Activated T-cell treated with anti-CD3 and anti-CD28 coated beads, Interleukin-2, amount 50 U/mL, for 48 hours (primary cell): ENCODE data around the gene CCL28.
"Not testable (repeated sequence)": the region's sequence is repeated elsewhere in the genome, so short reads cannot be mapped to it uniquely, and the experiment has no call there.

Source experiments
- DNase-seq, 2 experiments: peaks; one replicate each; pipeline ENCODE4 v3.0.0-alpha.2; 2020

The CCL28 gene, protein sequence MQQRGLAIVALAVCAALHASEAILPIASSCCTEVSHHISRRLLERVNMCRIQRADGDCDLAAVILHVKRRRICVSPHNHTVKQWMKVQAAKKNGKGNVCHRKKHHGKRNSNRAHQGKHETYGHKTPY

DNA sequence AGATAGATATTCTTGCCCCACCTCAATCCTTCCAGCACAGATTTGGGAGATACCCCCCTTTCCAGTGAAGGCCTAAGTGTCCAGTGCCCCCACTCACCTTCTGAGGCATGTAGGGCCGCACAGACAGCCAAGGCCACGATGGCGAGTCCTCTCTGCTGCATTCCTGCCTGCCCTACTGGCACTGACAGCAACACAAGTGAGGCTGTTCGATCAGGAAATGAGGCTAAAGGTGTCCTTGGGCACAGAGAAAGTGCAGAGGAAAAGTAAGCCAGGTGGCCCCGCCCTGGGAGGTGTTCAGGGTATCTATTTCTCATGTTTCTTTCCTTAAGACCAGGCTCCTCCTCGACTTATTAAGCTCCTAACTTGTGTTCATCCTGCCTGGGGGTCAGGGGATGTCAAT lies at the start of gene CCL28:
Gene CCL28, minus strand, starts transcription at position 236 of the 400 bp plus-strand sequence. Its CDS starts 75 bp downstream, at position 161.
- DNase-seq: no peak

DNA sequence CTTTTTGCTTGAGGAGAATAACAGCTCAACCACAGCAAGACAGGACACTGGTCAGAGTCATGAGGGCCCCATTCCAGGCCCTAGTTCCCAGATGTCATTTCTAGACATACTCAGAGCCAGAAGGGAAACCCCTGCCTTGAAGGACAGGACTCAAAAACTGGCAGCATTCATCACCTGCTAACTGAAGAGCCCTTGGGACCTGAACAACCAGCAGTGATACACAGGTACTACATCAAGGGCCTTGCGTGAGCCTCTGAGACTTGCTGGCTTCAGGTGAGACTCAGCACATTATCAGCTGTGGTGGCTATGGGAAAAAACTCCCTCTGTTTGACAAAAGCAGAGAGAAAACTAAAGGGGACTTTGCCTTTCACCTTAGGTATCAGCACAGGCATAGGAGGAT lies 48.9 kb upstream of the CCL28 start:
- no peak for DNase-seq

DNA sequence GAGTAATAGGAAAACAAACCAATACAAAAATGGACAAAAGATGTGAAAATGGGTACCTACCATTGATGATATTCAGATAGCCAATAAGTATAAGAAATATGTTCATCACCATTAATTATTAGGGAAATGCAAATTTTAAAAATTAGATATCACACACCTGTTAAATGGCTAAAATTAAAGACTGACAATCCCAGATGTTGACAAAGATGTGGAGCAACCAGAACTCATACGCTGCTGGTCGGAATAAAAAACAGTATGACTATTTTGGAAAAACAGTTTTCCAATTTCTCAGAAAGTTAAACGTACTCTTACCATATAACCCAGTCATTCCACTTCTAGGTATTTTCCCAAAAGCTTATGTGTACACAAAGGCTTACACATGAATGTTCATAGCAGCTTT lies 44.4 kb upstream of the CCL28 start:
- DNase-seq: no peak

DNA sequence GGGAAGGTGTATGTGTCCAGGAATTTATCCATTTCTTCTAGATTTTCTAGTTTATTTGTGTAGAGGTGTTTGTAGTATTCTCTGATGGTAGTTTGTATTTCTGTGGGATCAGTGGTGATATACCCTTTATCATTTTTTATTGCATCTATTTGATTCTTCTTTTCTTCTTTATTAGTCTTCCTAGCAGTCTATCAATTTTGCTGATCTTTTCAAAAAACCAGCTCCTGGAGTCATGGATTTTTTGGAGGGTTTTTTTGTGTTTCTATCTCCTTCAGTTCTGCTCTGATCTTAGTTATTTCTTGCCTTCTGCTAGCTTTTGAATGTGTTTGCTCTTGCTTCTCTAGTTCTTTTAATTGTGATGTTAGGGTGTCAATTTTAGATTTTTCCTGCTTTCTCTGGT lies 29.4 kb upstream of the CCL28 start:
- not testable (repeated sequence) for DNase-seq

DNA sequence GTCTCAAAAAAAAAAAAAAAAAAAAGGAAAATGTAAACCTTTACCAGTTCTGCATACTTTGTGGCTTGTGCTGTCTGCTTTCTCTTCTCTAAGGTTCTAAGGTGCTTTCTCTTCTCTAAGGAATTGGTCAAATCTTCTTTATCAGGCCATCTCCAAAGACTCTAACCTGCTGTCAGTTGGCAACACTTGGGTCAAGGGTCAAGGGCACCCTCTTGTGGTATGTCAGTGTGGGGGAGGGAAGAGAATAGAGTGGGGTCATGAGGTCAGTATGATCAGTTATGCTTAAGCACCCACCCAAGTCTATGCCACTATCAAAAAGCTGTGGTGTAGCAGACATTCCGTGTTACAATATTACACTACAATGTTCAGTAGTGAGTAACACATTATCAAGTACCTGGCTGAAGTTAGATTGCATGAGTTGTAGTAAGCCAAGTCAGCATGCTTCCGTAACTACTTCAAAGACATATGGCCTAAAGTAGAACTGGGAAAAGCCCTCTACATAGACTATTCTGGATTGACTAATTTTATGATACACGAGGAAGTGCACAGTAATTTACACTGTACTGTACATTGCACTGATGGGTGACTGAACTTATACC lies 25.0 kb upstream of the CCL28 start:
- no peak for DNase-seq

DNA sequence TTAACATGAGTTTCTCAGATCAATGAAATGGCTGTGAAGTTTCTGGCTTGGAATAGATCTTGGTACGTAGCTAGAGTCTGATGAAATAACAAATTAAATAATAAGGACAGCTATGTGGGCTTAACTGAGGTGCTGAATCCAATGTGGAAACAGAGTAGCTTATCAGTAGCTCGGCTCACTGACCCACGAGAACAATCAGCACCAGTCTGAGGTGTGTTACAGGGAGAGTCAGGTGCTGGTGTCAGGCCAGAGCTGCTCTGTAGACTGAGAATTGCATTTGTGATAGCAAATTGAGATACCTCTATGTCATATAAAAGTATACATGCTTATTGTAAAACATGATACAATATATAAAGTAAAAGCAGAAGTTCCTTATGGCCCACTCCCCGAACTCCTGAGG lies 21.2 kb upstream of the CCL28 start:
- no peak for DNase-seq

DNA sequence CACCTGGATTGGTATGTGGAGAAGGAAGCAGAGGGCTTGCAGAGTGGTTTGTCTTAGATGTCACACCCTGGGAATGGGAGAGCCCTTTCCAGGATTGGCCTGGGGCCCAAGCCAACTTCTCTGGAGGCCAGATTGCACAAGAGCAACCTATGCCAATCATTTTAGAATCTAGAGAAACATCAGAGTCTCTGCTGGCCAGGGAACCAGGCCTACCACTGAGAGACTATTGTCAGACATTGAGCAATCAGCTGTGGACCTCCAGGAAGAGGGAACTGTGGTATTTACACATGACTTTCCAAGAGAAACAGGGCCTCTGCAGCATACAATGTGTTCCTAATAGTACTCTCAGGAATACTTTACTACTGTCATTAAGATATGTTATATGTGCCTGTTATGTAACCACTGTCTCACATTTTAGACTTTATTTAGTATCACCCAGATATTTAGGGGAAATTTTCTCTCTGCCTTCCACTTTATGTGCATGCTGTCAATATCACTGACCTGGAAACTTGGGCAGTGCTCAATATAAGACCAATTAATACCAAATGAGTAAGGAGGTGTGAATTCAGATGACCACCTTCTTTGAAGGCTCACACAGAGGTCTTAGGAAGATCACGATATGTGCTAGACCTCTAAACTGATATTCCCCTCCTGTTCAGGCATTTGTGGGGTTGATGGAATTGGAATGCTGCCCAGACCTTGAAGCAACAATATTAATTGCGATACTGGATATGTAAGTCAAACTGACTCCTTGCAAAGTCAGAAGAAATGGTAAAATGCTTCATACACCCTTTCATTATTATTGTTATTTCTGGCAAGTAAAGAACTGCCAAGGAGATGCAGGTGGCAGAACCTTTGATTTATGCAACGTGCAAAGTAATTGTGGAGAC lies 20.5 kb upstream of the CCL28 start:
- no peak for DNase-seq

DNA sequence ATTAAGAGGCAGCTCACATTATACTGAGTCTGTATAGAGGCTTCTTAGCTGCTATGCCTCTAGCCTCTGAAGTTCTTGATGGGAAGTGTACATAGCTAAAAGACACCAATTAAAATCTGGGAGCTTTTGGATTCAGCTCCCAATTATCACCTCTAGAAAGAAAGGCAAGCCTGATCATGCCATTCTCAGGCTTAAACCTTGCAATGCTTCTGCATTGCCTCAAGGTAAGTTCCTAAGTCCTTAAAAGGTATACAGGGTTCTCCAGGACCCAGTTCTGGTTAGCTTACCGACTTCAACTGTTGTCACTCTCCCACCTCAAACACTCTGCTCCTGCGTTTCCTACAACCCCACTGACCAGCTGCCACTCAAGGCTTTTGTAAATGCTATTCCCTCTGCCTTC lies 17.5 kb upstream of the CCL28 start:
- no peak for DNase-seq

DNA sequence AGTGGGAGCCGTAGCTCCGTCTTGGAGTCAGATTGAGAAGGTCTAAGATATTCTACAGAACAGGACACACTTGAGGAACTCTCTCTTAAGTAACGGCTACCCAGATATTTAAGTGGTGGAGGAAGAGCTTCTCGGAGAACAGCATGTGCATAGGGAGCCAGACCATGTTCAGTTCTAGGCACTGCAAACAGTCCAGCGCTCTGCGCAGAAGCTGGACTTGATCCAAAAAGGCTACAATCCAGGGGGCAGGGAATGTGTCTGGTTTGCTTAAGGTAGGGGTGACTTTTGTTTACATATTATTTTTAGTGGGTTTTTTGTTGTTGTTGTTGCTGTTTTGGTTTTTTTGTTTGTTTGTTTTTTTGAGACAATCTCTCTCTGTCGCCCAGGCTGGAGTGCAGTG lies 16.8 kb upstream of the CCL28 start:
- no peak for DNase-seq

DNA sequence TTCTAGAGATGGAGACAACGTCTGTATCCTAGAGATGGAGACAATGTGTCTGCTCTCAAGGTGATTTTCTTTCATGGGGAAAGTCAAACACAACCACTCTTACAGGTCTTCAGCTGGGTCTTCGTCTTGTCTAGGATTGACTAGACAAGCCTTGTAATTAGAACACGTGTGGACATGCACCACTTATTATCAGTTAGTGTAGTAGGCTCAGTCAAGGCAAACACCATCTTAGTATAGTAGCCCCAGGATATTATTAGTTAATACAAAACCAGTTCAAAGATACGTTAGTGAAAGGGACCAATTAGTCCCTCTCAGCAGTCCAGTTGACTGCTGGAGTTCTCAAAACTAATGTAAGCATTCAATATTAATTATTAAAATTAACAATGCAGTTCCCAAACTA lies 15.1 kb upstream of the CCL28 start:
- DNase-seq: no peak

DNA sequence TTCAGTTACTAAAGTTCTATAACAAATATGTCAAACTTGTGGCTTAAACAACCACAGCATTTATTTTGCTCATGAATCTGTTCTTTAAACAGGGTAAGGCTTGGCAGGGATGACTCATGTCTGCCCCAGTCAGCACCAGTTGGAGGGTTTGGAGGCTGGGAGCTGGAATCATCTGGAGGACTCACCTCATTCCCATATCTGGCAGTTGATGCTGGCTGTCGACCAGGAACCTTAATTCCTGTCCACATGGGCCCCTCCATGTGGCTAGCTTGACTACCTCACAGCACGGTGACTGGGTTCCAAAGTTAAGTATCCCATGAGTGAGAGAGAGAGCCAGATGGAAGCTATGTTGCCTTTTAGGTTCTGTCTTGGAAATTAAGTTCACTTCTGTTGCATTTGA lies 13.8 kb upstream of the CCL28 start:
- no peak for DNase-seq

DNA sequence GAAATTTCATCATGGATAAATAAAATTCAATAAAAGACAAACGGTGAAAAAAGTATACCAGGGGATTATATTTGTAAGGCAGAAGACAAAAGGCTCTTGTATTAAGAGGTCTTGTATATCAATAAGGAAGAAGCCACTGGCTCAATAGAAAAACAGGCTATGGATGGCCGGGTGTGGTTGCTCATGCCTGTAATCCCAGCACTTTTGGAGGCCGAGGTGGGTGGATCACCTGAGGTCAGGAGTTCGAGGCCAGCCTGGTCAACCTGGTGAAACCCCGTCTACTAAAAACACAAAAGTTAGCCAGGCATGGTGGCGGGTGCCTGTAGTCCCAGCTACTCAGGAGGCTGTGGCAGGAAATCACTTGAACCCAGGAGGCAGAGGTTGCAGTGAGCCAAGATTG lies 10.9 kb upstream of the CCL28 start:
- DNase-seq: not testable (repeated sequence)

DNA sequence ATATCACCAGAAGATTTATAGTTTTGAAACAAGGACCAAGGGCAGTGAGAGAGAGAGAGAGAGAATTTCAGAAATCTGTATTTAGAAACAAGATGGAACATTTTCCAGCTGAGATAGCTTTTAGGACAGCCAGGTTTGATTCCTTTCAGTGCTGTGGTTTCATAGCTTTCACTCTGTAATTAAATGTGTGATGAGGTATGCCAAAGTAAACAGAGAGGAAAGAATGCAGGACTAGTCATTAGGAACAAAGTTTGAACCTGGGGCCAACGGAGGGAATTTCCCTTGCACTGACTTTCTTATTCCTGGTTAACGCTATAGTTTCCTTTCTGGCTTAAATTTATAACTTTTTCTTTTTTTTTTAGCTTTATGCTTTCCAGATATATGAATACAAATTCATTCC lies 10.0 kb upstream of the CCL28 start:
- no peak for DNase-seq

DNA sequence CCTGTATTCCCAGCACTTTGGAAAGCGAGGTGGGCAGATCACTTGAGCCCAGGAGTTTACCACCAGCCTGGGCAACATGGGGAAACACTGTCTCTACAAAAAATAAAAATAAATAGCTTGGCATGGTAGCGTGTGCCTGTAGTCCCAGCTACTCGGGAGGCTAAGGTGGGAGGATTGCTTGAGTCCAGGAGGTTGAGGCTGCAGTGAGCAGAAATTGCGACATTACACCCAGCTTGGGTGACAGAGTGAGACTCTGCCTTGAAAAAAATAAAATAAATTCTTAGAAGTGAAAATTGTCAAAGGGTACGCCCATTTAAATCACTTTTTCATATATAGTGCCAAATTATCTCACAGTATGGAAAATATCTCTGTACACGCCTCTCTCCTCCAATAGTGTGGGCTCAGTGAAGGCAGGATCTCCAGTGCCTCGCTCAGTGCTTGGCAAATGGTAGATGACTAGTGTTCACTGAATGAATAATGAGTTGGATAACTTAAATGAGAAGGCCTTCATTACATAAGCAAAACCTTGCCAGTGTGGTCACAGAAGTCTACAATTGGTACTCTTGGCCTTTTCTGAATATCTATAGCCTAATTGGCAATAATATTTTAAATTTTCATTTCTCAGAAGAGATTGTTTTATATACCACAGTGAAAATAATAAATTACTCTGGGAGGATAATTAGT lies 9.4 kb upstream of the CCL28 start:
- DNase-seq: no peak

DNA sequence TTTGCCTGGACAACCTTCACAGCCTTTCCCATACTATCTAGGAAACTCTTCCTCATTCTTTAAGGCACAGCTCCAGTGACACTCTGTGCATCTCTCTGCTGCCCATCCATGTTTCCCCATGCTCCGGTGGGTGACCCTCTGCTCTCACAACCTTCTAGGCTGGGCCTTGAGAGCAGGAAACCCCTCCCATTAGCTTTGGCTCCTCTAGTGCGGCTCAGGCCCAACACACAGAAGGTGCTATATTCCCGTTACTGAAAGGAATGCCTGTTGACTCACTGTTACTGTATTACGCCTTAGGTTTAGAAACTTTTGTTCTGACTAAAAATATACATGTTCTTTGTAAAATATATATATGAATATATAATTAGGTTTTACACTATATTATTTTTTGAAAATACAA lies 8.1 kb upstream of the CCL28 start:
- no peak for DNase-seq

DNA sequence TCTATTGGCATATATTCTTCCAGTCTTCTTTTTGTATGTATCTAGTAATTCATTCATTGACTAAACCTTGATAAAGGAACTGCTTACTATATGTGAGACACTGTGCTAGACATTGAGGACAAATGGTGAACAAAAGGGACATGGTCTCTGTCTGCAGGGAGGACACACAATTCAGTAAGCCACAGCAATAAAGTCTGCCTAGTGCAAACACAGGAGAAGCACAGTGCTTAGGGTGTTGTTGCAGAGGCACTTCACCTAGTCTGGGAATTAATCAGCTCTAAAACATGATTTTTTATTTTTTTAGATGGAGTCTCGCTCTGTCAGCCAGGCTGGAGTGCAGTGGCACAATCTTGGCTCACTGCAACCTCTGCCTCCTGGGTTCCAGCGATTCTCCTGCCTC lies 6.4 kb upstream of the CCL28 start:
- DNase-seq: no peak

DNA sequence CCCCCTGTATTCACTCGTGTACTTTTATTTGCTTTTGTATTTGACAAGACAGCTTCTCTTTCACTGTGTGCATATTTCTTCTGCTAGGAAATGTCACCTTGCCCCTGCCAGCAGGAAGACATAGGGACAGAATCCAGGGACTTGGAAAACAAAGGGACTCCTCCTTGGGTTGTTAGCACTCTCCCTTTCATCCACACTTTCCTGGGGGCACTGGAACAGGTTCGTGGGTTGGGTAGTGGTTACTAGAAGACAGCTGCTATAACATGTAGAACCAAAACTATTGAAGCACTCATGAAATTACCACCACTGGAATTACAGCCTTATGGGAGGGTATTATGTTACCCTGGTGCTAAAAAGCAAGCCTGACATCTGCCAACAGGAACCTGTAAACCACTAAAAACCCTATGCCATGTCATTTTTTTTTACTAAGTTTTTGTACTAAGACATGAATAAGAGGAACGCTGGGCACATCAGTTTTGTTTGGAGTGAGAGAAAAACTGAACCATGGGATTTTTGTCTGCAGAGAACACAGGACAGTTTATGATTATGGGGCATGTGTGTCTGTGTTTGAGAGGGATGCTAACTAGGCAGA lies 4.7 kb upstream of the CCL28 start:
- DNase-seq: no peak

DNA sequence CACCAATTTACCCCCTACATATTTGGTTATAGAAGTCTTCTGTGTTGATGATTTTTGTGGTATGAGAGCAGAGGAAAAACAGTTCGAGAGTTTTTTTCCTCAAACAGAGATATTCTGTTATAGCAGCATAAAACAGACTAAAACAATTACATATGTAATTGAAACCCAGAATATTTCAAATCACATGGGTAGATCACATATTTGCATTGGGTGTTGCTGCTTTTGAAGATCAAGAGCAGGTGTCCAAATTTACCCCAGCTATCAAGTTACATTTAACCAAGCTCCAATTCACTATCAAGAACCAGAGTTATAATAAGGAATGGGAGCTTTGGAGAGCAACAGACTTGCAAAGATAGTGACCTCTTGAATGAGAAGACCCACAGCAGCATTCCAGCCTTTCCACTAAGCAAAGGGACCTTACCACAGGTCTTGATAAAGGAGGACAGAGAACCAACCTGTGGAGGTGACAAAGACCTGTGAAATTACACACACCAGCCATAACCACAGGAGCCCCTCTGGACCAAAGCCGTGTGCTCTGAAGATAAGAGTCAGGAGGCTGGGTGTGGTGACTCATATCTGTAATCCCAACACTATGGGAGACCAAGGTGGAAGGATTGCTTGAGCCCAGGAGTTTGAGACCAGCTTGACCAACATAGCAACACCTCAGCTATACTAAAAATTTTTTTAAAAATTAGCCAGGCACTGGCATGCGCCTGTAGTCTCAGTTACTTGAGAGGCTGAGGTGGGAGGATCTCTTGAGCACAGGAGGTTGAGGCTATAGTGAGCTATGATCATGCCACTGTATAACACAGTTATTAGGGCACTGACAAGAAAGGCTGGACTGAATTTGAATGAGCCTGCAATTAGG lies 4.0 kb upstream of the CCL28 start:
- DNase-seq: no peak

DNA sequence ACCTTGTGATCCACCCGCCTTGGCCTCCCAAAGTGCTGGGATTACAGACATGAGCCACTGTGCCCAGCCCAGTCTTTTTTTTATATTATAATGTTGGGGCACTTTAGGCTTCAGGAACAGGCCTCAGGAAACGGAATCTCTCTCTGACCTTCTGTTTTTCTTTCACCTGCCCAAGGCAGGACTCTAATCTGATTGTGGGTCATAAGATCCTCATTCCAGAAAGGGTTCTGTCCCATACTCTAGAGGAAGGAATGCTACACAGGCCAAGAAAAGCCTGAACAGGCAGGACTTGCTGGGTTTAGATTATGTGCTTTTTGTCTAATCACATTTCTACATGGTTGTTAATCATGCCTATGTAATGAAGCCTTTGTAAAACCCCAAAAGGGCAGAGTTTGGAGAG lies 1.8 kb upstream of the CCL28 start:
- DNase-seq: no peak

DNA sequence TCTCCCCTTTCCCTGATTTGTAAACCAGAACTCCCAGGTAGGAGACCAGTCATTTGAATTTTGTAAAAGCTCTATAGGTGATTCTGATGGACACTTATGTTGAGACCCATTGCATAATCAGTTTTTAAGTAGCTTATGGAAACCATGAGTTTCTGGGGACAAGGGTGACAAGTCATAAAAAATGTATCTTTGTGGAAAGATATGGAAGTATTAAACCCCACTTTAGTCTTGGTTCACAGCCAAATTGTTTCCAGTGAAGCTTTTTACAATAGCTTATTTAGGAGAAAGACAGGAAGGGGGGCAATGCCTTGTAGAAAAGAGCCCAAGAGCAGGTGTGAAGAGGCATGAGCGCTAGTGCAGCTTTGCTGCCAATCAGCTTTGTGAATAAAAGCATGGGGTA lies 453 bp upstream of the CCL28 start:
- no peak for DNase-seq

DNA sequence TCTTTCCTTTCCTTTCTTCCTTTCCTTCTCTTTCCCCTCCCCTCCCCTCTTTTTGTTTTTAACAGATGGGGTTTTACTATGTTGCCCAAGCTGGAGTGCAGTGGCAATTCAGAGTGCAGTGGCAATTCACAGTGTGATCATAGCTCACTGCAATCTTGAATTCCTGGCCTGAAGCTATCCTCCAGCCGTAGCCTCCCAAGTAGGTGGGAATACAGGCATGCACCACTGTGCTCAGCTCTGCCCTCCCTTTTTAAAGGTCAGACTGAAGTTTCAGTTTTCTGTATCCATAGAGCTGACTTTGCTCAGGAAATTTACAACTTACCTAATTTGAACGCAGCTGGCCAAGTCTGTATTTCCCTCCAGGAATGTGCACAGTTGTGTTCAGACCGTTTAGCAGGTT lies 696 bp downstream of the CCL28 start:
- no peak for DNase-seq

DNA sequence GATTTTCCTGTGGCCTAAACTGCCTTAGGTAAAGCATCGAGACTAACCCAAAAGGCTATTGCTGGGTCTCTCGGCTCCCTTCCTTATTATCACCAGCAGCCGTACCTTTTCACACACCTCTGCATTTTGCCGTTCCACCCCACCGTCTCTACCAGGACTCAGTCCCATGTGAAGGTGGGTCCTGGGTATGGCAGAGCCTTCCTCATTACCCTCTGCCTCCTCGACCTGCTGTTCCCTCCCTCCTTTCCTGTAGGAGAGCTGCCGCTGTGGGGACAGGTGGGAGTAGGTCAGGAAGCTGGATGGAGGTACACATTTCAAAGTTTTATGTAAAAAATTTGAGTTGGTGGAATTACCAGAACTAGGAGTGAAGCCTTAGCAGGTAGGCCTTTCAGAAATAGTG lies 1.8 kb downstream of the CCL28 start:
- no peak for DNase-seq
